Measurements from ENCODE around the gene OSBP.

Gene OSBP

DNA sequence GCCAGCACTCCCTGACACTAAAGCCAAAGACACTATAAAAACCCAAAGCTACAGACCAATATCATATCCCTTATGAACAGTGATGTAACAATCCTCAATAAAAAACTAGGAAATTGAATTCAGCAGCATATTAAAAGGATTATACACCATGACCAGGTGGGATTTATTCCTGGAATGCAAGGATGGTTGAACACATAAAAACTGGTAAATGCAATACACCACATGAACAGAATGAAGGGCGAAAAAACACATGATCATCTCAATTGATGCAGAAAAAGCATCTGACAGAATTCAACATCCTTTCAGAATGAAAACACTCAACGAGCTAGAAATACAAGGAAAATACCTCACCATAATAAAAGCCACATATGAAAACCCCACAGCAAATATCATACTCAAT is 31.3 kb downstream of the OSBP start:
- Histone ChIP-seq H3K27me3 (ENCODE audit: insufficient read depth, low read length) (no peaks in the 10 kb centered on the region), H3K9ac (ENCODE audit: low read length) (no peak overlapping the region), H3K9me3 (ENCODE audit: low read length) (peaks cover 7% of the 10 kb centered on the region; the same call in 1 of the 2 replicates), H3K4me3 (ENCODE audit: low read depth, low read length, poor library complexity, severe bottlenecking) (no peak overlapping the region), H3K9me2 (ENCODE audit: low read depth, low read length) (no peaks in the 10 kb centered on the region), H4K20me1 (ENCODE audit: insufficient read depth, low read length) (no peaks in the 10 kb centered on the region), H3K4me2 (ENCODE audit: low read length) (no peak overlapping the region), H3K4me1 (ENCODE audit: insufficient read depth, low read length, severe bottlenecking) (no peaks in the 10 kb centered on the region), H3K36me3 (ENCODE audit: insufficient read depth, low read length) (peaks cover 83% of the 10 kb centered on the region), H3K79me2 (ENCODE audit: insufficient read depth, low read length) (no peaks in the 10 kb centered on the region), H2AFZ (ENCODE audit: low read length) (no peak overlapping the region), H3K27ac (ENCODE audit: low read depth, low read length, poor library complexity, severe bottlenecking) (no peak overlapping the region), H3F3A (ENCODE audit: insufficient read depth, low read length) (no peaks in the 10 kb centered on the region)
- no peak for TF ChIP-seq EZH2 (IDR thresholded peaks at IDR 0.05; ENCODE audit: borderline replicate concordance, low read length)
- TF ChIP-seq CTCF (IDR thresholded peaks at IDR 0.05; ENCODE audit: low read length) = no peak

GRCh38 chr11:59582006-59582405 is 33.6 kb downstream of the OSBP start:
- Histone ChIP-seq H3K9ac (ENCODE audit: low read length) (no peak overlapping the region), H3K27me3 (ENCODE audit: insufficient read depth, low read length) (no peaks in the 10 kb centered on the region), H3K36me3 (ENCODE audit: insufficient read depth, low read length) (peaks cover 85% of the 10 kb centered on the region), H4K20me1 (ENCODE audit: insufficient read depth, low read length) (no peaks in the 10 kb centered on the region), H3K4me2 (ENCODE audit: low read length) (no peak overlapping the region), H3K4me3 (ENCODE audit: low read depth, low read length, poor library complexity, severe bottlenecking) (no peak overlapping the region), H3K79me2 (ENCODE audit: insufficient read depth, low read length) (no peaks in the 10 kb centered on the region), H3K9me3 (ENCODE audit: low read length) (peaks cover 7% of the 10 kb centered on the region; the same call in 1 of the 2 replicates), H3K9me2 (ENCODE audit: low read depth, low read length) (no peaks in the 10 kb centered on the region), H3K4me1 (ENCODE audit: insufficient read depth, low read length, severe bottlenecking) (no peaks in the 10 kb centered on the region), H2AFZ (ENCODE audit: low read length) (no peak overlapping the region), H3F3A (ENCODE audit: insufficient read depth, low read length) (no peaks in the 10 kb centered on the region), H3K27ac (ENCODE audit: low read depth, low read length, poor library complexity, severe bottlenecking) (no peak overlapping the region)
- TF ChIP-seq CTCF (IDR thresholded peaks at IDR 0.05; ENCODE audit: low read length) = no peak
- no peak for TF ChIP-seq EZH2 (IDR thresholded peaks at IDR 0.05; ENCODE audit: borderline replicate concordance, low read length)

DNA sequence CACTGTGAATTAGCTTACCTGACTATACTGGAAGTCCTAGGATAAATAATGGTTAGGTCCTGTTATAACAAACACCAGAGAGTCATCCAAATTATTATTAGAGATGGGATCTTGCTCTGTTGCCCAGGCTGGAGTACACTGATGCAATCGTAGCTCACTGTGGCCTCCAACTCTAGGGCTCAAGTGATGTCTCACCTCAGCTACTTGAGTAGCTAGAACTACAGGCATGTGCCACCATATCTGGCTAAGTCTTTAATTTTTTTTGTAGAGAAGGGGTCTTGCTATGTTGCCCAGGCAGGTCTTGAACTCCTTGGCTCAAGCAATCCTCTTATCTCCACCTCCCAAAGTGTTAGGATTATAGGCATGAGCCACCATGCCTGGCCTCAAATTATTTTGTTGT is 37.2 kb downstream of the OSBP start:
- H3K79me2 ChIP-seq (ENCODE audit: insufficient read depth, low read length) = no peaks in the 10 kb centered on the region
- no peaks in the 10 kb centered on the region for H3F3A ChIP-seq (ENCODE audit: insufficient read depth, low read length)
- no peaks in the 10 kb centered on the region for H3K27me3 ChIP-seq (ENCODE audit: insufficient read depth, low read length)
- H3K9me3 ChIP-seq (ENCODE audit: low read length) = no peaks in the 10 kb centered on the region
- H3K4me1 ChIP-seq (ENCODE audit: insufficient read depth, low read length, severe bottlenecking) = no peaks in the 10 kb centered on the region
- H2AFZ ChIP-seq (ENCODE audit: low read length) = no peak overlapping the region
- no peak overlapping the region for H3K9ac ChIP-seq (ENCODE audit: low read length)
- TF ChIP-seq CTCF (IDR thresholded peaks at IDR 0.05; ENCODE audit: low read length) (no peak), EZH2 (IDR thresholded peaks at IDR 0.05; ENCODE audit: borderline replicate concordance, low read length) (no peak)
- no peak overlapping the region for H3K4me2 ChIP-seq (ENCODE audit: low read length)
- H3K4me3 ChIP-seq (ENCODE audit: low read depth, low read length, poor library complexity, severe bottlenecking) = no peak overlapping the region
- H4K20me1 ChIP-seq (ENCODE audit: insufficient read depth, low read length) = no peaks in the 10 kb centered on the region
- H3K36me3 ChIP-seq (ENCODE audit: insufficient read depth, low read length) = peaks cover 81% of the 10 kb centered on the region
- no peak overlapping the region for H3K27ac ChIP-seq (ENCODE audit: low read depth, low read length, poor library complexity, severe bottlenecking)
- no peaks in the 10 kb centered on the region for H3K9me2 ChIP-seq (ENCODE audit: low read depth, low read length)

Measured in OCI-LY1 (cell line).